GM10266 (cell line): ENCODE measurements around the gene FOXP1.

Experiments used
- DNase-seq: peaks from one replicate; pipeline ENCODE4 v3.0.0; 2012; ENCODE audit errors: extremely low spot score
- CTCF ChIP-seq: IDR thresholded peaks from 2 replicates; pipeline ENCODE4 v1.5.1; 2012; ENCODE audit warnings: mild to moderate bottlenecking, low read depth; ENCODE audit not compliant: control insufficient read depth, insufficient read depth; ENCODE audit errors: missing control alignments

Gene FOXP1

GRCh38 chr3:71413572-71413971 lies 170.0 kb downstream of the FOXP1 start:
- no peak for TF ChIP-seq CTCF
- DNase-seq: no peak

- TF ChIP-seq CTCF: no peak
- DNase-seq: no peak
These were observed 174.2 kb downstream of the FOXP1 start for GRCh38 chr3:71409352-71409751.

GRCh38 chr3:71408903-71409302 lies 174.6 kb downstream of the FOXP1 start:
- no peak for DNase-seq

GRCh38 chr3:71407823-71408222 lies 175.7 kb downstream of the FOXP1 start:
- TF ChIP-seq CTCF: no peak
- no peak for DNase-seq

More at GRCh38 chr3:71408903-71409302, 174.6 kb downstream of the FOXP1 start:
- TF ChIP-seq CTCF: no peak

GRCh38 chr3:71406972-71407810 lies 176.3 kb downstream of the FOXP1 start:
- no peak for TF ChIP-seq CTCF
- DNase-seq: no peak

GRCh38 chr3:71402911-71403310 lies 180.6 kb downstream of the FOXP1 start:
- TF ChIP-seq CTCF: no peak
- DNase-seq: no peak

GRCh38 chr3:71402280-71402679 lies 181.2 kb downstream of the FOXP1 start:
- TF ChIP-seq CTCF: no peak
- DNase-seq: no peak
